Kidney glomerular epithelial cell (primary cell): ENCODE results near the gene PIBF1.
"Not testable (repeated sequence)": the region's sequence is repeated elsewhere in the genome, so short reads cannot be mapped to it uniquely, and the experiment has no call there.

ENCODE experiments used
- DNase-seq: peaks from one replicate; lab custom pipeline; 2025; lab: John Stamatoyannopoulos, UW

Gene PIBF1

GRCh38 chr13:72823081-72823480 lies 41.1 kb downstream of the PIBF1 start:
- DNase-seq = no peak

GRCh38 chr13:72823724-72824123 lies 41.8 kb downstream of the PIBF1 start:
- DNase-seq = no peak

GRCh38 chr13:72834601-72835000 lies 52.7 kb downstream of the PIBF1 start:
- no peak for DNase-seq

GRCh38 chr13:72839831-72840426 lies 58.0 kb downstream of the PIBF1 start:
- no peak for DNase-seq

GRCh38 chr13:72842991-72843390 lies 61.1 kb downstream of the PIBF1 start:
- no peak for DNase-seq

GRCh38 chr13:72845148-72845547 lies 63.2 kb downstream of the PIBF1 start:
- not testable (repeated sequence) for DNase-seq

GRCh38 chr13:72849571-72849970 lies 67.6 kb downstream of the PIBF1 start:
- no peak for DNase-seq

GRCh38 chr13:72850959-72851677 lies 69.2 kb downstream of the PIBF1 start:
- no peak for DNase-seq

- no peak for DNase-seq
Measured at GRCh38 chr13:72851678-72852014, 69.7 kb downstream of the PIBF1 start.

GRCh38 chr13:72852207-72852606 lies 70.3 kb downstream of the PIBF1 start:
- DNase-seq = no peak

GRCh38 chr13:72853000-72853399 lies 71.1 kb downstream of the PIBF1 start:
- no peak for DNase-seq

- DNase-seq = no peak
Measured at GRCh38 chr13:72864142-72865011, 82.4 kb downstream of the PIBF1 start.

GRCh38 chr13:72868229-72868628 lies 86.3 kb downstream of the PIBF1 start:
- no peak for DNase-seq

- DNase-seq = no peak
Measured at GRCh38 chr13:72875233-72875632, 93.3 kb downstream of the PIBF1 start.

- no peak for DNase-seq
Measured at GRCh38 chr13:72884101-72884500, 102.2 kb downstream of the PIBF1 start.

GRCh38 chr13:72886272-72887067 lies 104.5 kb downstream of the PIBF1 start:
- DNase-seq = no peak

- no peak for DNase-seq
Measured at GRCh38 chr13:72889495-72889894, 107.6 kb downstream of the PIBF1 start.

- DNase-seq = peak; percentile 16
Measured at GRCh38 chr13:72890546-72890945, 108.6 kb downstream of the PIBF1 start.

- DNase-seq = no peak
Measured at GRCh38 chr13:72891423-72891822, 109.5 kb downstream of the PIBF1 start.

GRCh38 chr13:72896869-72897268 lies 114.9 kb downstream of the PIBF1 start:
- DNase-seq = no peak

GRCh38 chr13:72901546-72901945 lies 119.6 kb downstream of the PIBF1 start:
- not testable (repeated sequence) for DNase-seq

GRCh38 chr13:72908416-72908815 lies 126.5 kb downstream of the PIBF1 start:
- DNase-seq = no peak
